Lower lobe of right lung (tissue), 2 donors: ENCODE data around the gene GPS2. TPM values are rescaled to one million over a fixed set of nuclear protein-coding genes. Genes with fewer than 3 reads are reported as not detected.

ENCODE experiments used
- ATAC-seq, 2 donors: fragments of 200-7000 bp; cut with Tn5 transposase; one replicate each; pipeline ENCODE4 v1.9.1; 2020 to 2022; ENCODE audit warnings: mild to moderate bottlenecking in 2 of 2, moderate library complexity in 2 of 2
- DNase-seq: peaks from one replicate; pipeline ENCODE4 v3.0.0-alpha.2; 2020
- H3K27ac ChIP-seq: fragments of 200-600 bp; one replicate; pipeline ENCODE4 v1.8.0; 2022
- H3K27me3 ChIP-seq: fragments of 200-600 bp; one replicate; pipeline ENCODE4 v1.8.0; 2022; ENCODE audit warnings: low read depth
- H3K36me3 ChIP-seq: fragments of 200-600 bp; one replicate; pipeline ENCODE4 v1.8.0; 2022; ENCODE audit warnings: mild to moderate bottlenecking
- H3K4me1 ChIP-seq: fragments of 200-600 bp; one replicate; pipeline ENCODE4 v1.8.0; 2022
- H3K4me3 ChIP-seq: fragments of 200-600 bp; one replicate; pipeline ENCODE4 v1.8.0; 2022; ENCODE audit warnings: mild to moderate bottlenecking
- H3K9me3 ChIP-seq: fragments of 200-600 bp; one replicate; pipeline ENCODE4 v1.8.0; 2022
- CTCF ChIP-seq: fragments of 200-600 bp; IDR thresholded peaks from one replicate; pipeline ENCODE4 v1.8.0; 2022; ENCODE audit warnings: antibody characterized with exemption, mild to moderate bottlenecking
- intact Hi-C: fragments of 100-400 bp; cut with DNase I; formaldehyde crosslinking; loops from one replicate; pipeline ENCODE4 v1.11.0; 2022
- total RNA-seq: library from RNA; stranded (reverse); fragmentation: NEBNext Ultra II Directional; extraction: Animal tissue kit (Norgen Biotek cat#: 25700); gene quantifications from one replicate; pipeline ENCODE4 v1.2.1, GENCODE V29; 2021
- donor health status: DM: no; HTN: yes; CAD: no; lungs with severe emphysema.

The GPS2 gene
- total RNA-seq, 1 donor from 2014 or later, result 66.6 TPM

- no peaks in the 10 kb centered on the region for H3K9me3 ChIP-seq
- DNase-seq (peak; percentile 90), ATAC-seq (peak; percentile 47 to 70)
- peak overlapping the region; percentile 19 for H3K4me3 ChIP-seq
- H3K36me3 ChIP-seq, result no peaks in the 10 kb centered on the region
- H3K27me3 ChIP-seq, result no peaks in the 10 kb centered on the region
- intact Hi-C loops, result no loop called here
- peak; percentile 92 for TF ChIP-seq CTCF
- no peak overlapping the region for H3K27ac ChIP-seq
- peaks cover 37% of the 10 kb centered on the region for H3K4me1 ChIP-seq
Measured at GRCh38 chr17:7356072-7356549, 41.0 kb upstream of the GPS2 start.

GRCh38 chr17:7355573-7355972 lies 40.4 kb upstream of the GPS2 start:
- Histone ChIP-seq H3K4me1 (peaks cover 38% of the 10 kb centered on the region), H3K27me3 (no peaks in the 10 kb centered on the region), H3K36me3 (no peaks in the 10 kb centered on the region), H3K9me3 (no peaks in the 10 kb centered on the region), H3K27ac (no peak overlapping the region), H3K4me3 (no peak overlapping the region)
- no peak for DNase-seq
- intact Hi-C loops, result no loop called here
- no peak for TF ChIP-seq CTCF
- no peak for ATAC-seq

- no peak within 1 kb of the TSS for H3K27ac ChIP-seq
- ATAC-seq (no peak), DNase-seq (no peak)
- intact Hi-C loops, result no loop called here
- H3K4me3 ChIP-seq, result peak within 1 kb of the TSS; percentile 19
- H3K27me3 ChIP-seq, result no peaks in the 10 kb centered on the region
- H3K36me3 ChIP-seq, result no peaks in the 10 kb centered on the region
- no peak for TF ChIP-seq CTCF
- no peaks in the 10 kb centered on the region for H3K9me3 ChIP-seq
- H3K4me1 ChIP-seq, result peaks cover 43% of the 10 kb centered on the region
Measured at GRCh38 chr17:7355053-7355452, 39.9 kb upstream of the GPS2 start, which contains the start of gene TMEM95. TSS of gene TMEM95 (plus strand) at chr17:7355156. CDS start at chr17:7355205, 49 bp downstream.

GRCh38 chr17:7354262-7354843 lies 39.2 kb upstream of the GPS2 start:
- Histone ChIP-seq H3K9me3 (no peaks in the 10 kb centered on the region), H3K4me3 (no peak overlapping the region), H3K27me3 (no peaks in the 10 kb centered on the region), H3K27ac (no peak overlapping the region), H3K4me1 (peaks cover 50% of the 10 kb centered on the region), H3K36me3 (no peaks in the 10 kb centered on the region)
- TF ChIP-seq CTCF, result no peak
- intact Hi-C loops, result no loop called here
- DNase-seq (no peak), ATAC-seq (no peak)

- Histone ChIP-seq H3K4me3 (peak overlapping the region; percentile 87), H3K27me3 (no peaks in the 10 kb centered on the region), H3K27ac (peak overlapping the region; percentile 96), H3K4me1 (peaks cover 57% of the 10 kb centered on the region), H3K9me3 (no peaks in the 10 kb centered on the region), H3K36me3 (no peaks in the 10 kb centered on the region)
- no peak for TF ChIP-seq CTCF
- intact Hi-C loops, result no loop called here
- DNase-seq, result no peak
- no peak for ATAC-seq
Measured at GRCh38 chr17:7352910-7353635, 37.9 kb upstream of the GPS2 start.
